HepG2 (cell line): ENCODE results near the gene CD79A. TPM values are rescaled to one million over a fixed set of nuclear protein-coding genes. Genes with fewer than 3 reads are reported as not detected.

Experiments
- ATAC-seq: fragments of 200-7000 bp; cut with Tn5 transposase; 3 replicates; pipeline ENCODE4 v1.9.1; 2020; ENCODE audit warnings: mild to moderate bottlenecking, moderate library complexity
- BruUV-seq: library from RNA; stranded (reverse); fragments of 400-500 nt; replicated peaks from 2 replicates; lab custom pipeline; 2021; lab: Mats Ljungman, UMichigan
- CTCF ChIA-PET: fragments of 300-600 bp; formaldehyde crosslinking; extraction: SDS; loops from one replicate; lab custom pipeline; 2021; ENCODE audit warnings: low total read pairs, inconsistent platforms, low intra/inter-chr PET ratio; lab: Yijun Ruan, JAX
- POLR2A ChIA-PET: fragments of 350-600 bp; sonication (Branson Sonifier 250); formaldehyde crosslinking; loops from one replicate; lab custom pipeline; 2020; ENCODE audit warnings: antibody characterized with exemption, inconsistent platforms; lab: Yijun Ruan, JAX
- DNase-seq: peaks from one replicate; pipeline ENCODE4 v3.0.0-alpha.2; 2015; ENCODE audit warnings: low spot score
- FAIRE-seq: peaks from 3 replicates; lab custom pipeline; 2011; peaks lifted over from hg19 to GRCh38; lab: Jason Lieb, UNC
- H2AFZ ChIP-seq: one replicate; pipeline ENCODE4 v1.6.1; 2011; ENCODE audit warnings: low read length, inconsistent platforms
- H3K27ac ChIP-seq: fragments of 300-600 bp; 3 replicates; pipeline ENCODE4 v1.8.0; 2011; ENCODE audit warnings: mixed run types, mild to moderate bottlenecking, mixed read lengths, low read length, inconsistent platforms; ENCODE audit not compliant: insufficient read depth; ENCODE audit errors: extremely low read length
- H3K27me3 ChIP-seq, 2 experiments: fragments of 200-600 bp in 1 of 2; 2 replicates in 1 of 2; 3 replicates in 1 of 2; pipeline versions ENCODE4 v1.6.0 to v1.8.0; 2011; ENCODE audit warnings: low read length in 2 of 2, mild to moderate bottlenecking in 2 of 2, moderate library complexity in 2 of 2, inconsistent platforms in 1 of 2; ENCODE audit not compliant: insufficient read depth in 2 of 2, control insufficient read depth in 1 of 2
- H3K36me3 ChIP-seq, 2 experiments: fragments of 200-600 bp in 1 of 2; replicated peaks in 1 of 2; 2 replicates in 1 of 2; 3 replicates in 1 of 2; pipeline versions ENCODE4 v1.5.1 to v1.8.0; 2011; ENCODE audit warnings: low read length in 2 of 2, inconsistent platforms in 1 of 2; ENCODE audit not compliant: insufficient read depth in 2 of 2, control insufficient read depth in 1 of 2
- H3K4me1 ChIP-seq: 2 replicates; pipeline ENCODE4 v1.5.1; 2012; ENCODE audit warnings: low read length, inconsistent platforms; ENCODE audit not compliant: insufficient read depth
- H3K4me2 ChIP-seq: 2 replicates; pipeline ENCODE4 v1.6.0; 2011; ENCODE audit warnings: low read depth, low read length, inconsistent platforms
- H3K4me3 ChIP-seq, 3 experiments: fragments of 200-600 bp in 1 of 3; sonication (generic), shearing (Covaris generic) in 1 of 3; replicated peaks in 1 of 3; 2 replicates each; pipeline ENCODE4 v1.5.1; 2011 to 2016; ENCODE audit warnings: low read length in 3 of 3, inconsistent platforms in 2 of 3, low read depth in 2 of 3, mild to moderate bottlenecking in 2 of 3, control low read depth in 1 of 3, mixed read lengths in 1 of 3; ENCODE audit not compliant: insufficient read depth in 1 of 3
- H3K79me2 ChIP-seq: one replicate; pipeline ENCODE4 v1.6.1; 2011; ENCODE audit warnings: low read length, inconsistent platforms; ENCODE audit not compliant: insufficient read depth
- H3K9ac ChIP-seq: 2 replicates; pipeline ENCODE4 v1.6.0; 2011; ENCODE audit warnings: mild to moderate bottlenecking, low read depth, low read length, inconsistent platforms; ENCODE audit not compliant: insufficient read depth
- H3K9me3 ChIP-seq: 2 replicates; pipeline ENCODE4 v1.5.1; 2012; ENCODE audit warnings: mild to moderate bottlenecking, low read length
- H4K20me1 ChIP-seq: 2 replicates; pipeline ENCODE4 v1.6.0; 2011; ENCODE audit warnings: inconsistent platforms, mild to moderate bottlenecking, low read length, moderate library complexity; ENCODE audit not compliant: insufficient read depth
- ATF1 ChIP-seq: IDR thresholded peaks from 2 replicates; pipeline ENCODE4 v1.6.1; 2016; ENCODE audit warnings: mild to moderate bottlenecking, control low read depth
- ATF2 ChIP-seq: sonication (generic); formaldehyde crosslinking; IDR thresholded peaks from 2 replicates; pipeline ENCODE4 v1.4.0; 2020; ENCODE audit warnings: missing genetic modification reagents
- CBX1 ChIP-seq: IDR thresholded peaks from one replicate; pipeline ENCODE4 v1.6.1; 2016; ENCODE audit warnings: antibody characterized with exemption, low read depth
- CHCHD3 ChIP-seq: sonication (generic); formaldehyde crosslinking; IDR thresholded peaks from 2 replicates; pipeline ENCODE4 v1.8.0; 2022; ENCODE audit warnings: mild to moderate bottlenecking, missing genetic modification reagents, moderate library complexity
- GATAD2A ChIP-seq: IDR thresholded peaks from 2 replicates; pipeline ENCODE4 v1.6.1; 2016
- JARID2 ChIP-seq: sonication (generic); formaldehyde crosslinking; IDR thresholded peaks from 2 replicates; pipeline ENCODE4 v1.8.1; 2023; ENCODE audit warnings: missing genetic modification reagents, inconsistent platforms; ENCODE audit not compliant: insufficient replicate concordance
- KAT7 ChIP-seq: IDR thresholded peaks from 2 replicates; pipeline ENCODE4 v1.6.1; 2018; ENCODE audit warnings: borderline replicate concordance, missing compliant biosample characterization
- MAX ChIP-seq: IDR thresholded peaks from 2 replicates; pipeline ENCODE4 v1.6.1; 2012; ENCODE audit warnings: inconsistent platforms
- NFE2 ChIP-seq: sonication (generic); formaldehyde crosslinking; IDR thresholded peaks from 2 replicates; pipeline ENCODE4 v1.4.0; 2020; ENCODE audit warnings: missing genetic modification reagents
- ONECUT2 ChIP-seq: sonication (generic); formaldehyde crosslinking; IDR thresholded peaks from 2 replicates; pipeline ENCODE4 v1.4.0; 2020; ENCODE audit warnings: missing genetic modification reagents
- PAX8 ChIP-seq: sonication (generic); formaldehyde crosslinking; IDR thresholded peaks from 2 replicates; pipeline ENCODE4 v1.8.0; 2022; ENCODE audit warnings: mild to moderate bottlenecking, missing genetic modification reagents, borderline replicate concordance
- PPARG ChIP-seq: conservative IDR thresholded peaks from 2 replicates; pipeline ENCODE4 v1.6.1; 2016; ENCODE audit warnings: missing biosample characterization, missing genetic modification reagents
- RBM39 ChIP-seq: fragments of 200-400 bp; formaldehyde crosslinking; IDR thresholded peaks from one replicate; pipeline ENCODE4 v1.6.1; 2018; ENCODE audit warnings: antibody characterized with exemption, mild to moderate bottlenecking, low read depth, low read length; ENCODE audit not compliant: poor library complexity, severe bottlenecking
- SUZ12 ChIP-seq: fragments of 150-350 bp; IDR thresholded peaks from 2 replicates; pipeline ENCODE4 v1.6.1; 2014; ENCODE audit warnings: low read depth, low read length
- ZNF296 ChIP-seq: sonication (generic); formaldehyde crosslinking; conservative IDR thresholded peaks from 2 replicates; pipeline ENCODE4 v1.5.0; 2020; ENCODE audit warnings: mild to moderate bottlenecking, missing genetic modification reagents
- ZNF446 ChIP-seq: sonication (generic); formaldehyde crosslinking; IDR thresholded peaks from 2 replicates; pipeline ENCODE4 v1.5.0; 2020; ENCODE audit warnings: mild to moderate bottlenecking, missing genetic modification reagents
- ZNF562 ChIP-seq: sonication (generic); formaldehyde crosslinking; IDR thresholded peaks from 2 replicates; pipeline ENCODE4 v1.8.0; 2022; ENCODE audit warnings: missing genetic modification reagents, borderline replicate concordance
- ZNF713 ChIP-seq: sonication (generic); formaldehyde crosslinking; IDR thresholded peaks from 2 replicates; pipeline ENCODE4 v1.4.0; 2020; ENCODE audit warnings: mild to moderate bottlenecking, missing genetic modification reagents
- ZNF878 ChIP-seq: sonication (generic); formaldehyde crosslinking; IDR thresholded peaks from 2 replicates; pipeline ENCODE4 v1.8.1; 2023; ENCODE audit warnings: mild to moderate bottlenecking, missing genetic modification reagents, moderate library complexity
- WGBS: methylation state at CpG from one replicate; pipeline ENCODE4 v1.1.6; 2017; ENCODE audit warnings: low lambda C conversion rate; 5-methylcytosine and 5-hydroxymethylcytosine counted together
- in situ Hi-C: cut with HindIII; loops from 2 replicates; pipeline ENCODE4 v1.10.0; 2017; ENCODE audit warnings: low pct_unique_long_range_greater_than_20kb; ENCODE audit not compliant: extremely low pct_ligation_motif_present
- intact Hi-C: fragments of 100-400 bp; cut with micrococcal nuclease; formaldehyde crosslinking; loops from one replicate; pipeline ENCODE4 v1.10.0; 2022; ENCODE audit not compliant: unreplicated experiment
- polyA plus RNA-seq, 8 experiments: library from polyadenylated mRNA; depleted of rRNA in 3 of 8; stranded (reverse) in 7 of 8; unstranded in 1 of 8; fragments of >200 nt; fragmentation: Illumina TruSeq in 4 of 8; extraction: Trizol in 4 of 8; gene quantifications; 2 replicates each; pipeline versions ENCODE4 v1.2.1 to v1.2.3, GENCODE V29; 2011 to 2016; ENCODE audit warnings: low read depth in 4 of 8, missing spikeins in 1 of 8, mixed read lengths in 1 of 8; ENCODE audit not compliant: insufficient read depth in 1 of 8
- total RNA-seq, 5 experiments: library from RNA; depleted of rRNA; stranded (reverse); fragments of >200 nt; fragmentation: Illumina TruSeq; extraction: Trizol; gene quantifications; 2 replicates each; pipeline ENCODE4 v1.2.3, GENCODE V29; 2016; ENCODE audit warnings: low read depth in 1 of 5

CD79A gene
- total and polyA plus RNA-seq, 2 of the 13 experiments (the other 11 are each of a cell fraction or from before 2014, with no cell fraction given) = 0.24 to 0.33 TPM

GRCh38 chr19:41848666-41849065 lies 28.4 kb upstream of the CD79A start:
- WGBS = 15% methylated on average over 3 of the region's 6 CpGs
- H3K4me3 ChIP-seq = no peak overlapping the region
- DNase-seq (no peak), FAIRE-seq (no peak)
- H3K79me2 ChIP-seq = no peaks in the 10 kb centered on the region
- no peak overlapping the region for H3K4me2 ChIP-seq
- in situ Hi-C loops = no loop called here
- H3K4me1 ChIP-seq = peaks cover 1% of the 10 kb centered on the region
- no peaks in the 10 kb centered on the region for H3K36me3 ChIP-seq
- TF ChIP-seq MAX = no peak
- TF ChIP-seq PPARG = no peak
- TF ChIP-seq NFE2 = no peak
- no peak for TF ChIP-seq ZNF446 (CRISPR knock-in tag)
- no peak for TF ChIP-seq ZNF713 (CRISPR knock-in tag)
- TF ChIP-seq ATF2 (CRISPR knock-in tag) = no peak
- no peak for TF ChIP-seq RBM39
- no peak for TF ChIP-seq SUZ12
- TF ChIP-seq ZNF296 (CRISPR knock-in tag) = no peak
- TF ChIP-seq ZNF562 (CRISPR knock-in tag) = no peak
- no peak for TF ChIP-seq GATAD2A (CRISPR knock-in tag)
- TF ChIP-seq CBX1 = no peak
- no peak for TF ChIP-seq ATF1 (CRISPR knock-in tag)
- TF ChIP-seq ONECUT2 (CRISPR knock-in tag) = no peak
- TF ChIP-seq ZNF878 (CRISPR knock-in tag) = no peak
- TF ChIP-seq PAX8 (CRISPR knock-in tag) = no peak
- no peak for TF ChIP-seq JARID2
- TF ChIP-seq CHCHD3 = no peak
- TF ChIP-seq KAT7 (CRISPR knock-in tag) = no peak
- TF ChIP-seq, all 625 proteins: peak for 0
- H2AFZ ChIP-seq = no peak overlapping the region
- no TSS peak for BruUV-seq
- no peak overlapping the region for H3K9ac ChIP-seq
- ChIA-PET CTCF (no interaction called here), POLR2A (no interaction called here)
- ATAC-seq = no peak
- intact Hi-C loops = no loop called here
- no peak overlapping the region for H3K27ac ChIP-seq
- peaks cover under 1 to 38% of the 10 kb centered on the region in 2 experiments; a peak in 4 of 5 replicates for H3K27me3 ChIP-seq
- no peaks in the 10 kb centered on the region for H3K9me3 ChIP-seq
- no peaks in the 10 kb centered on the region for H4K20me1 ChIP-seq
